Testis (tissue), 2 donors: ENCODE data around the gene ZNF93.
"Not testable (repeated sequence)": the region's sequence is repeated elsewhere in the genome, so short reads cannot be mapped to it uniquely, and the experiment has no call there.

Experiments
- CTCF ChIP-seq, 3 experiments: fragments of 450-650 bp in 2 of 3; fragments of 200-600 bp in 1 of 3; sonication (generic) in 1 of 3; IDR thresholded peaks; one replicate each; pipeline ENCODE4 v1.5.1; 2016 to 2019; ENCODE audit warnings: antibody characterized with exemption in 3 of 3, mild to moderate bottlenecking in 2 of 3, moderate library complexity in 1 of 3
- POLR2A ChIP-seq: fragments of 450-650 bp; IDR thresholded peaks from one replicate; pipeline ENCODE4 v1.6.1; 2017; ENCODE audit warnings: antibody characterized with exemption, mild to moderate bottlenecking, moderate library complexity

DNA sequence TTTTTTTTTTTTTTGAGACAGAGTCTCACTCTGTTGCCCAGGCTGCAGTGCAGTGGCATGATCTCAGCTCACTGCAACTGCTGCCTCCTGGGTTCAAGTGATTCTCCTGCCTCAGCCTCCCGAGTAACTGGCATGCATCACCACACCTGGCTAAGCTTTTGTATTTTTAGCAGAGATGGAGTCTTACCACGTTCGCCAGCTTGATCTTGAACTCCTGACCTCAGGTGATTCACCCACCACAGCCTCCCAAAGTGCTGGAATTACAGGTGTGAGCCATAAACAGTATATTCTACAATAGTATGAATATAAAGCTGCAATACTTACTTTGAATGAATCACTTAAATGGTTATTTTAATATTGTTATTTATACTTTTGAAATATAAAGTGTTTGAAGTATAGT, 6.8 kb downstream of the ZNF93 start:
- TF ChIP-seq POLR2A; CTCF (IDR thresholded peaks at IDR 0.05): not testable (repeated sequence)
